Bronchial epithelial cell (primary cell): ENCODE results near the gene ERCC3. TPM values are rescaled to one million over a fixed set of nuclear protein-coding genes. Genes with fewer than 3 reads are reported as not detected.
"Not testable (repeated sequence)": the region's sequence is repeated elsewhere in the genome, so short reads cannot be mapped to it uniquely, and the experiment has no call there.

Source experiments
- DNase-seq: peaks from one replicate; pipeline ENCODE4 v3.0.0-alpha.2; 2010; ENCODE audit warnings: low read depth
- FAIRE-seq: peaks from 2 replicates; lab custom pipeline; 2011; peaks lifted over from hg19 to GRCh38; lab: Jason Lieb, UNC
- H3K27me3 ChIP-seq: 2 replicates; pipeline ENCODE4 v1.5.1; 2011; ENCODE audit warnings: low read length; ENCODE audit not compliant: control insufficient read depth, insufficient read depth
- H3K36me3 ChIP-seq: 2 replicates; pipeline ENCODE4 v1.5.1; 2011; ENCODE audit warnings: low read length; ENCODE audit not compliant: control insufficient read depth, insufficient read depth
- H3K4me3 ChIP-seq: 2 replicates; pipeline ENCODE4 v1.5.1; 2011; ENCODE audit warnings: mild to moderate bottlenecking, low read depth, low read length, control low read depth
- total RNA-seq: library from RNA; depleted of rRNA; stranded (reverse); fragments of >200 nt; gene quantifications from 2 replicates; pipeline ENCODE4 v1.2.1, GENCODE V29; 2014
- TF ChIP-seq, protein P1 (sequence below): IDR thresholded peaks from 2 replicates; pipeline ENCODE4 v1.5.1; 2011; ENCODE audit warnings: mild to moderate bottlenecking, moderate library complexity, low read length, control low read depth, inconsistent platforms; ENCODE audit not compliant: insufficient read depth, severe bottlenecking

Gene ERCC3
- total RNA-seq, 1 donor from 2014 or later: 32.4 TPM

DNA sequence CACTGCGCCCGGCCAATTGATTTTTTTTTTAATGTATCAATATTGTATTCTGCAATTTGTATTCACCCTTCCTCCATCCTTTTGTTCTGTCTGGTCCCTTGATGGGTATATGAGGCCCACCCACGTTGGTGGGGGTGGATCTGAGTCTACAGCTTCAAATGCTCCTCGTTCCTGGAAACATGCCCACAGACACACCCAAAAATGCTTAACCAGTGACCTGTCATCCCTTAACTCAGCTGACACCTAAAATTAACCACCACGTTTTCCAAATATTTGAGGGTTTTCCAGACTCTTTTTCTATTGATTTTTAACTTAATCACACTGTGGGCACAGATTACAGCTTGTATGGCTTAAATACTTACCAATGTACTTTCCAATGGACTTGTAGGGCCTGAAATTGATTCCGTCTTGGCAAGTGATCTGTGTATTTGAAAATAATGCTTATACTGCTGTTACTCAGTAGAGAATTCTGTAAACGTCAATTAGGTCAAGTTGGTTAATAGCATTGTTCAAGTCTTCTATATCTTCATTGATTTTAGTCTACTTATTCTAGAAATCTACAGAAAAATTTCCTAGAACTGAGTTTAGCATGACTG lies 39.5 kb downstream of the ERCC3 start:
- Histone ChIP-seq H3K27me3 (no peaks in the 10 kb centered on the region), H3K4me3 (no peak overlapping the region), H3K36me3 (peaks cover 8% of the 10 kb centered on the region)
- no peak for FAIRE-seq
- peak; percentile 37 for DNase-seq
- TF ChIP-seq, protein P1, sequence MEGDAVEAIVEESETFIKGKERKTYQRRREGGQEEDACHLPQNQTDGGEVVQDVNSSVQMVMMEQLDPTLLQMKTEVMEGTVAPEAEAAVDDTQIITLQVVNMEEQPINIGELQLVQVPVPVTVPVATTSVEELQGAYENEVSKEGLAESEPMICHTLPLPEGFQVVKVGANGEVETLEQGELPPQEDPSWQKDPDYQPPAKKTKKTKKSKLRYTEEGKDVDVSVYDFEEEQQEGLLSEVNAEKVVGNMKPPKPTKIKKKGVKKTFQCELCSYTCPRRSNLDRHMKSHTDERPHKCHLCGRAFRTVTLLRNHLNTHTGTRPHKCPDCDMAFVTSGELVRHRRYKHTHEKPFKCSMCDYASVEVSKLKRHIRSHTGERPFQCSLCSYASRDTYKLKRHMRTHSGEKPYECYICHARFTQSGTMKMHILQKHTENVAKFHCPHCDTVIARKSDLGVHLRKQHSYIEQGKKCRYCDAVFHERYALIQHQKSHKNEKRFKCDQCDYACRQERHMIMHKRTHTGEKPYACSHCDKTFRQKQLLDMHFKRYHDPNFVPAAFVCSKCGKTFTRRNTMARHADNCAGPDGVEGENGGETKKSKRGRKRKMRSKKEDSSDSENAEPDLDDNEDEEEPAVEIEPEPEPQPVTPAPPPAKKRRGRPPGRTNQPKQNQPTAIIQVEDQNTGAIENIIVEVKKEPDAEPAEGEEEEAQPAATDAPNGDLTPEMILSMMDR: no peak

DNA sequence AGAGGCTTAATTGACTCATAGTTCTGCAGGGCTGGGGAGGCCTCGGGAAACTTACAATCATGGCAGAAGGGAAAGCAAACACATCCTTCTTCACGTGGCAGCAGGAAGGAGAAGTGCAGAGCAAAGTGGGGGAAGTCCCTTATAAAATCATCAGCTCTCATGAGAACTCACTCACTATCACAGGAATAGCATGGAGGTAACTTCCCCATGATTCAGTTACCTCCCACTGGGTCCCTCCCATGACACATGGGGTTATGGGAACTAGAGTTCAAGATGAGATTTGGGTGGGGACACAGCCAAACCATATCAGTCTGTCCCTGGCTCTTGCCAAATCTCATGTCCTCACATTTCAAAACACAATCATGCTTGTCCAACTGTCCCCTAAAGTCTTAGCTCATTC lies 52.8 kb downstream of the ERCC3 start:
- DNase-seq, FAIRE-seq, H3K36me3 ChIP-seq, H3K27me3 ChIP-seq, H3K4me3 ChIP-seq: not testable (repeated sequence)

DNA sequence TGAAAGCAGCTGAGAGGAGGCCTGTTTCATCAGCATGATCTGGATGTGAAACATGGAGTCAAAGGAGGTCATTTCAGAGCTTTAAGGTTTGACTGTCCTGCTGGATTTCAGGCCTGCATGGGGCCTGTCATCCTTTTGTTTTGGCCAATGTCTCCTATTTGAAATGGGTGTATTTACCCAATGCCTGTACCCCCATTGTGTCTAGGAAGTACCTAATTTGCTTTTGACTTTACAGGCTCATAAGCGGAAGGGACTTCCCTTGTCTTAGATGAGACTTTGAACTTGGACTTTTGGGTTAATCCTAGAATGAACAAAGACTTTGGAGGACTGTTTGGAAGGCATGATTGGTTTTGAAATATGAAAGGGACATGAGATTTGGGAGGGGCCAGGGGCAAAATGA lies 54.5 kb downstream of the ERCC3 start:
- no peak for FAIRE-seq
- H3K36me3 ChIP-seq: no peaks in the 10 kb centered on the region
- DNase-seq: no peak
- H3K4me3 ChIP-seq: no peak overlapping the region
- no peaks in the 10 kb centered on the region for H3K27me3 ChIP-seq
- TF ChIP-seq, protein P1: no peak

DNA sequence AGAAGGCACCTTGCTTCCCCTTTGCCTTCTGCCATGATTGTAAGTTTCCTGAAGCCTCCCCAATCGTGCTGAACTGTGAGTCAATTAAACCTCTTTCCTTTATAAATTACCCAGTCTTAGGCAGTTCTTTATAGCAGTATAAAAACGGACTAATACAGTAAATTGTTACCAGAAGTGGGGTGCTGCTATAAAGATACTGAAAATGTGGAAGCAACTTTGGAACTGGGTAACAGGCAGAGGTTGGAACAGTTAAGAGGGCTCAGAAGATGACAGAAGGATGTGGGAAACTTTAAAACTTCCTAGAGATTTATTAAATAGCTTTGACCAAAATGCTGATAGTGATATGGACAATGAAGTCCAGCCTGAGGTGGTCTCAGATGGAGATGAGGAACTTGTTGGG lies 56.2 kb downstream of the ERCC3 start:
- FAIRE-seq, H3K27me3 ChIP-seq, H3K36me3 ChIP-seq, DNase-seq, H3K4me3 ChIP-seq: not testable (repeated sequence)

DNA sequence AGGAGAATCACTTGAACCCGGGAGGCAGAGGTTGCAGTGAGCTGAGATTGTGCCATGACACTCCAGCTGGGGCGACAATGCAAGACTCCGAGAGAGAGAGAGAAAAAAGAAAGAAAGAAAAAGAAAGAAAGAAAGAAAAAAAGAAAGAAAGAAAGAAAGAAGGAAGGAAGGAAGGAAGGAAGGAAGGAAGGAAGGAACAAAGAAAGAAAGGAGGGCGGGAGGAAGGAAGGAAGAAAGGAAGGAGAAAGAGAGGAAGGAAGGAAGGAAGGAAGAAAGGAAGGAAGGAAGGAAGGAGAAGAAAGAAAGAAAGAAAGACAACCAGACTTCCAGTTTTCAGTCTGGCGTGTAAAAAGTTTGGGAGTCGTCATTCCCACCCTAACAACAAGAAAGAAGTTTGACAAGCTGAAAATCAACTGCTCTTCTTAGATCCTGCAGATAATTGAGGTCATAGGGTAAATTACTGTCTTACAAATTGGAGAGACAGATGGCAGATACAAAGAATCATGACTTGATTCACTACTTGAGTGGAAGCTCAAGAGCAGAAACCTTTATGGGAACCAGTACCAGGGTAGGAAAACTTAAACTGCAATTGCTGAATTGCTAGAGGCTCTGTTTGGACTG lies 58.8 kb downstream of the ERCC3 start:
- no peaks in the 10 kb centered on the region for H3K27me3 ChIP-seq
- DNase-seq (no peak), FAIRE-seq (no peak)
- H3K36me3 ChIP-seq: no peaks in the 10 kb centered on the region
- H3K4me3 ChIP-seq: no peak overlapping the region
- TF ChIP-seq, protein P1: no peak

DNA sequence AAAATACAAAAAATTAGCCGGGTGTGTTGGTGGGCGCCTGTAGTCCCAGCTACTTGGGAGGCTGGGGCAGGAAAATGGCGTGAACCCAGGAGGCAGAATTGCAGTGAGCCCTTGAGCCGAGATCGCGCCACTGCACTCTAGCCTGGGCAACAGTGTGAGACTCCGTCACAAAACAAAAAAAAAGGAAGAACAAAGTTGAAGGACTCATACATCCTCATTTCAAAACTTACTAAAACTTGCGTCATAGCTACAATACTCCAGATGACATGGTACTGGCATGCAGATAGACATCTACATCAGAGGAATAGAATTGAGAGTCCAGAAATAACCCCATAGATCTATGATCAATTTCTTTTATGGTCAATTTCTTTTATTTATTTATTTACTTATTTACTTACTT lies 60.2 kb downstream of the ERCC3 start:
- no peaks in the 10 kb centered on the region for H3K27me3 ChIP-seq
- DNase-seq (no peak), FAIRE-seq (no peak)
- H3K4me3 ChIP-seq: no peak overlapping the region
- TF ChIP-seq, protein P1: no peak
- H3K36me3 ChIP-seq: no peaks in the 10 kb centered on the region
